ENCODE data around the gene STYXL2. TPM values are rescaled to one million over a fixed set of nuclear protein-coding genes. Genes with fewer than 3 reads are reported as not detected.

Gene STYXL2
- total and polyA plus RNA-seq, 9 of the 15 experiments (the other 6 are each of a cell fraction or from before 2014, with no cell fraction given): not detected

GRCh38 chr1:167066333-167067122, 27.3 kb upstream of the STYXL2 start:
- POLR2A ChIA-PET: interaction anchor here (0.6 kb wide), 1 partner anchor 610 kb away, joined by 3 read pairs; no protein-coding TSS in a partner anchor
- Histone ChIP-seq H3K9me3 (replicated peaks; ENCODE audit: control insufficient read depth, insufficient read depth, low read depth, low read length) (no peaks in the 10 kb centered on the region), H3K27ac (ENCODE audit: extremely low read depth, low read depth, low read length) (no peak overlapping the region), H3K79me2 (ENCODE audit: control insufficient read depth, insufficient read depth, low read length) (no peaks in the 10 kb centered on the region), H3K9ac (ENCODE audit: insufficient read depth in 1 of 2, low read depth in 2 of 2, low read length in 2 of 2) (peak overlapping the region; percentile 43 to 65; a peak in 2 of 4 replicates), H3K9me1 (ENCODE audit: control insufficient read depth, insufficient read depth, low read length) (no peaks in the 10 kb centered on the region), H4K20me1 (replicated peaks; ENCODE audit: control insufficient read depth, insufficient read depth, low read length) (peaks cover 5% of the 10 kb centered on the region; the same call in 1 of the 2 replicates), H2AFZ (ENCODE audit: low read depth, low read length) (peak overlapping the region; percentile 67), H3K4me3 (no peak overlapping the region), H3K27me3 (ENCODE audit: control insufficient read depth in 2 of 2, insufficient read depth in 2 of 2, low read length in 2 of 2) (peaks cover 41 to 45% of the 10 kb centered on the region in 2 experiments), H3K4me1 (replicated peaks in 1 of 2; ENCODE audit: control insufficient read depth in 2 of 2, insufficient read depth in 2 of 2, low read length in 2 of 2) (peaks cover 0 to 9% of the 10 kb centered on the region in 2 experiments; a peak in 3 of 5 replicates), H3K36me3 (ENCODE audit: control insufficient read depth, insufficient read depth, low read length) (no peaks in the 10 kb centered on the region), H3K4me2 (ENCODE audit: insufficient read depth, low read length) (peak overlapping the region; percentile 62)
- in situ Hi-C loops (cut with MboI): loop anchor here (5.0 to 10.0 kb wide), 3 partner anchors 381 to 628 kb away; no protein-coding TSS in a partner anchor
- intact Hi-C loops (cut with micrococcal nuclease): loop anchor here (1.0 to 5.0 kb wide), 7 partner anchors 58 to 621 kb away; partner anchors contain the start of gene POU2F1
- 2% methylated on average over 31 of the region's 31 CpGs for WGBS (ENCODE audit: insufficient coverage, low coverage, missing lambda C conversion rate)
- CTCF ChIA-PET (ENCODE audit: low intra/inter-chr PET ratio): interaction anchor here (0.8 to 2.1 kb wide), 8 partner anchors 58 to 621 kb away, joined by 3 to 22 read pairs (median 7); partner anchors contain the start of gene POU2F1
- ATAC-seq: peak; percentile 94
- BruUV-seq (replicated peaks): no TSS peak
- FAIRE-seq: peak; percentile 56
- DNase-seq (ENCODE audit: extremely low read depth in 1 of 4, low spot score in 3 of 4): peak; percentile 87 to 97 (median 94)
- TF ChIP-seq ZNF23 (CRISPR knock-in tag; IDR thresholded peaks at IDR 0.05) (no peak), MBD1 (CRISPR knock-in tag; IDR thresholded peaks at IDR 0.05) (no peak), FOXJ3 (CRISPR knock-in tag; IDR thresholded peaks at IDR 0.05) (no peak), TAF9B (IDR thresholded peaks at IDR 0.05; ENCODE audit: partially characterized antibody) (no peak), VEZF1 (CRISPR knock-in tag; IDR thresholded peaks at IDR 0.05) (no peak; the same call in 1 of the 2 replicates), ZNF316 (IDR thresholded peaks at IDR 0.05) (no peak), HNRNPL (IDR thresholded peaks at IDR 0.05; ENCODE audit: low read depth, low read length) (no peak), POLR3G (IDR thresholded peaks at IDR 0.05; ENCODE audit: extremely low read depth, insufficient read length, insufficient replicate concordance) (no peak), KLF6 (CRISPR knock-in tag; IDR thresholded peaks at IDR 0.05; ENCODE audit: borderline replicate concordance) (no peak), ZNF347 (CRISPR knock-in tag; IDR thresholded peaks at IDR 0.05; ENCODE audit: low read depth) (no peak), NR2F6 (CRISPR knock-in tag; IDR thresholded peaks at IDR 0.05) (no peak), CBX1 (IDR thresholded peaks at IDR 0.05; ENCODE audit: low read depth) (no peak), ZC3H4 (CRISPR knock-in tag; IDR thresholded peaks at IDR 0.05; ENCODE audit: borderline replicate concordance) (no peak), ZNF174 (CRISPR knock-in tag; IDR thresholded peaks at IDR 0.05) (no peak)
- TF ChIP-seq, protein P1, sequence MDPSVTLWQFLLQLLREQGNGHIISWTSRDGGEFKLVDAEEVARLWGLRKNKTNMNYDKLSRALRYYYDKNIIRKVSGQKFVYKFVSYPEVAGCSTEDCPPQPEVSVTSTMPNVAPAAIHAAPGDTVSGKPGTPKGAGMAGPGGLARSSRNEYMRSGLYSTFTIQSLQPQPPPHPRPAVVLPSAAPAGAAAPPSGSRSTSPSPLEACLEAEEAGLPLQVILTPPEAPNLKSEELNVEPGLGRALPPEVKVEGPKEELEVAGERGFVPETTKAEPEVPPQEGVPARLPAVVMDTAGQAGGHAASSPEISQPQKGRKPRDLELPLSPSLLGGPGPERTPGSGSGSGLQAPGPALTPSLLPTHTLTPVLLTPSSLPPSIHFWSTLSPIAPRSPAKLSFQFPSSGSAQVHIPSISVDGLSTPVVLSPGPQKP (CRISPR knock-in tag; IDR thresholded peaks at IDR 0.05): no peak
- TF ChIP-seq, protein P2, sequence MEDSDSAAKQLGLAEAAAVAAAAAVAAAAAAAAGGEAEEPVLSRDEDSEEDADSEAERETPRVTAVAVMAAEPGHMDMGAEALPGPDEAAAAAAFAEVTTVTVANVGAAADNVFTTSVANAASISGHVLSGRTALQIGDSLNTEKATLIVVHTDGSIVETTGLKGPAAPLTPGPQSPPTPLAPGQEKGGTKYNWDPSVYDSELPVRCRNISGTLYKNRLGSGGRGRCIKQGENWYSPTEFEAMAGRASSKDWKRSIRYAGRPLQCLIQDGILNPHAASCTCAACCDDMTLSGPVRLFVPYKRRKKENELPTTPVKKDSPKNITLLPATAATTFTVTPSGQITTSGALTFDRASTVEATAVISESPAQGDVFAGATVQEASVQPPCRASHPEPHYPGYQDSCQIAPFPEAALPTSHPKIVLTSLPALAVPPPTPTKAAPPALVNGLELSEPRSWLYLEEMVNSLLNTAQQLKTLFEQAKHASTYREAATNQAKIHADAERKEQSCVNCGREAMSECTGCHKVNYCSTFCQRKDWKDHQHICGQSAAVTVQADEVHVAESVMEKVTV (CRISPR knock-in tag; IDR thresholded peaks at IDR 0.05): peak; percentile 94
